ENCODE data around the gene BAIAP2L2.

BAIAP2L2 gene

DNA sequence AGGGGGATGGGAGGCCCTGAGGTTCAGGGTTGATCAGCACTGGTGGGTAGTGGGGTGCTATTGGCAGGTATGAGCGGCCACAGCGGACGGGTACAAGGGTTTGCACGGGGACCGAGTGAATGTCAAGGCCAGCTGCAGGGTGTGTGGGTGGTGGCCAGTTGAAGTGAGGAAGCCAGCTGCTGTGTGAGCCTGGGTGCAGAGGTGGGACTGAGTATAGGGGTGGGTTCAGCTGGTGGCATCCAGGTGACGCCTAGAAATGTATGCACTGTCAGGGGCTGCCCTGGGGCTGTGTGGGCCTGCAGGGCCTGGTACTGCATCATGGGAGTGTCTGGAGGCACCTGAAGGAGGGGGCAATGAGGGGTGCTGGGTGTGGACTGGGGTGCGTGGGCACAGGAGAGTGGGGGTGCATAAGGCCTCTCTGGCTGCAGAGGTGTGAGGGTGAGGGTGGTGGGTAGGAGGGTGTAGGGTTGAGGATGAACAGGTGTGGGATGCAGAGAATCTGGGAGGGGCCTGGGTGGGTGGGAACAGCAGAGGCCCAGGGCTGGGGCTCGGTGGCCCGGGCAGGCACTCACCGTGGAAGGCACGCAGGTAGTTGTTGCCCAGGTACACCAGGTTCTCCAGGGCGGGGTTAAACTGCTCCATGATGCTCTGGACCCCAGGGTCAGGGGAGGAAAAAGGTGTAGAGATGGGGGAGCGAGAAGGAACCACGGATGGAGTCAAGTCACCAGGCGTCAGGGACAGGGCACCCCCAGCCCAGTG lies 1.7 kb downstream of the BAIAP2L2 start:
- DNase-seq (ENCODE audit: extremely low read depth in 1 of 2, low read depth in 1 of 2), result no peak

DNA sequence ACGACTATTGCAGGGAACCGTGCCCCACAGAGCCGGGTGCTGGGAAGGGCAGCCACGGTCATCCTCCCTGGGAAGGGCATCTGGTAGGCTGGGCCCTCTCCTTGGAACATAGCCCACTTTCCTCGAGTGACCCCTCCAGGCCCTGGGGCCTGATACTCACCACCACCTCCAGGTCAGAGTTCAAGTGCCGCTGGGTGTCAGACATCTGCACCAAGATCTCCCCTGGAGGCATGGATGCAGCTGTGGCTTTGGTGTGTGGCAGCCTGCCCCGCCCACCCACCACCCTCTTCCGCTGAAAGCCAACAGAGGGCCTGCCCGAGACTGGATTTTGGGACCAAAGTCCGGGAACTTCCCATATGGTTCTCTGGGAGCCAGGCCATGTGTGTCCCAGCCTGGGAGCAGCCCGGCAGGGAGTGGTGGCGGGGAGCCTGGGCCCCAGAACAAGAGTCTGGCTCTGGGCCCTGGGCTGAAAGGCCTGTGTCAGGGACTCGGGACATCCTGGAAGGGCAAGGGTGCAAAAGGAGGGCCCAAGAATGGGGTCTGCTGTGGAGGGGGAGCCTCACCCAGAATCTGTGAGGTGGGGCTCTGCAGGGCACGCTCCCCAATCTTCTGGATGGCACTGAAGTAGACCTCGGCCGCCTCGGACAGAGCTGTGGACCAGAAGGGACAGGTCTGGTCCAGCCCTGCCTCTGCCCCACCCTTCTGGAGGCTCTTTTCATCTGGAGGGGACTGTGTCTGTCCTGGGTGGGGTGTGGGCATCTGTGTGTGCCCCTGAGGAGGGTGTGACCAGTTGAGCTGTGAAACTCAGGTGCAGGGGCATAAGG lies 2.6 kb downstream of the BAIAP2L2 start:
- no peak for DNase-seq (ENCODE audit: extremely low read depth in 1 of 2, low read depth in 1 of 2)

- DNase-seq (ENCODE audit: extremely low read depth in 1 of 2, low read depth in 1 of 2), result no peak
Observed at GRCh38 chr22:38106814-38107578, 3.5 kb downstream of the BAIAP2L2 start.

GRCh38 chr22:38104084-38104483 lies 6.4 kb downstream of the BAIAP2L2 start:
- DNase-seq (ENCODE audit: extremely low read depth in 1 of 2, low read depth in 1 of 2), result no peak

GRCh38 chr22:38103641-38104040 lies 6.8 kb downstream of the BAIAP2L2 start:
- no peak for DNase-seq (ENCODE audit: extremely low read depth in 1 of 2, low read depth in 1 of 2)

DNA sequence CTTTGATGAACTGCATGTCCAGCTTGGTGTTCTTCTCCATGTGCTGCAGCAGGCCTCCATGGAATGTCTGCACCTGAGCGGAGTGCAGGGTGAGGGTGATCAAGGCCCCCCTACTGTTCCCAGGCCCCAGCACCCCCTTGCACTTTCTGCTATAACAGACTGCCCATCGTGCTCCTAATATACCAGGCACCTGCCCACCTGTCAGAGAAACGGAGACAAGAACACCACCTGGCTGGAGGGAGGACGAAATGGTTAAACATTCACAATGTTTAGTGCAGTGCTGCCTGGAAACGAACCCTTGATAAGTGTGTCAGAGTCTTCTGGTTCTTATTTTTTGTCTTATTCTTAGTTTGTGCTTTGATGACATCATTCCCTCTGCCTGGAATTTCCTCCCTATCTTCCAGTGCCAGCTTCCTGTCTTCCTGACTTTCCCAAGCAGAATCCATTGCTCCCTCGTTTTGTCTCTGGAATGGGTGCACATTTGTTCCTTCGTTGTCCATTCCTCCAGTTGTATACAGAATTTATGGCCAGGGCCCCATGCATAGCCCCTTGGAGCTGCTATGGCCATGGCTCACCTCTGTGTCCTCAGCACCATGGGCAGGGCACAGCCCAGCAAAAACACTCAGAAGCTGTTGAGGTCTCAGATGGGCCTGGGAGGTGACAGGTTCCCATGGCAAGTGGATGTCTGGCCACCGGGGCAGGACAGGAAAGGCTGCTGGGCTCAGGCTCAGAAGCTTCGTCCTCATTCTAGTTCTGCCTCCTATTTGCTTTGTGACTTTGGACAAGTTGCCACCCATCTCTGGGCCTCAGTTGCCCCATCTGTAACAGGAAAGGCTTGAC lies 11.9 kb downstream of the BAIAP2L2 start:
- no peak for DNase-seq (ENCODE audit: extremely low read depth in 1 of 2, low read depth in 1 of 2)

DNA sequence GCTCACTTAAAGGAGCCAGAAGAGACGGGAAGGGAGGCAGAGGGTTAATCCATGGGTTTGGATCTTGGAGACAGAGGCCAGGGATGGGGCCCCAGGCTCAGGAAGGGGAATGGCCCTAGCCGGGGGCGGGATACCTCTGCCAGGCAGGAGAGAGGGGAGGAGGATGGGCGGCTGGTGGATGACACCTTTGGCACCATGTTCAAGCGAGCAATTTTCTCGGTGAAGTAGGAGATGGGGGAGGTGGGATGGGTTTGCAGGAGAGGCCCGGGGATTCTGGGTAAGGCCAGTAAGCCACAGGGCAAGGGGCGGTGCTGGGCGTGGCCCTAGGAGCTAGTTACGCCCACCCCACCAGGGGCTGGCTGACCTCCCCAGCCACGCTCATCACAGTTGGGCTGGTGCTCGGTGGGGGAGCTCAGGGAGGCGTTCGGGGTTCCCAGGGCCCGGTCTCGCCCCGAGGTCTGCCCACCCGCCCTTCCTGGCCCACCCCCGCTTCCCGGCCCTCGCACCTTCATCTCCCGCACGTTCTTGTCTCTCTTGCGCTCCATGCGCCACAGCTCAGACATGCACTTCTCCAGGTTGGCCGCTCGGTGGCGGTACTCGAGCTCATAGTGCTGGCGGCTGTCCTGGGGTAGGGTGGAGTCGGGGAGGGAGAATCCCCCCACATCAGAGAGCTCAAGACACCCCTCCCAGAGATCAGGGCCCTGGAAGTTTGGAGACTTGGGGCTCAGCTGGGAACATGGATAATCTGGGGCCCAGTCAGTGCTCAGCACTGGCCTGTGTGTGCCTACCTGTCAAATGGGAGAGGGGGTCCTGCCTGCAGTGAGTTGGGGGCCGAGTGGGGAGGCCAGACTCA lies 12.7 kb downstream of the BAIAP2L2 start:
- no peak for DNase-seq (ENCODE audit: extremely low read depth in 1 of 2, low read depth in 1 of 2)

GRCh38 chr22:38097058-38097457 lies 13.4 kb downstream of the BAIAP2L2 start:
- DNase-seq (ENCODE audit: extremely low read depth in 1 of 2, low read depth in 1 of 2), result no peak

DNA sequence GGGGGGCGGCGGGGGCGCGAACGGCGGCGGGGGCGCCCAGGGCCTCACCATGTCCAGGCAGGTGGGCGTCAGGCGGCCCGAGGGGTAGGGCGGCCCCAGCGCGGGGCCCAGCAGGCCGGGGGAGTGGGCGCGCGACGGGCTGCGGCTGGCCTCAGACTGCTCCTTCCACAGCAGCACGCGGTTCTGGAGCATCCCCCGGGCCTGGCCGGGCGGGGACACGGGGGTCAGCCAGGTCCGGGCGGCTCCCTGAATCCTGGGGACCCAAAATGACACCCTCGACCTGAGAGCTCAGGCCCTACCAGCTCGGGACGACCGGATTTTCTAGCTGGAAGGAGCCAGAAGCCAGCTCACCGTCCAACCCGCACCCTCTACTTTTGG lies 21.0 kb downstream of the BAIAP2L2 start:
- no peak for DNase-seq (ENCODE audit: extremely low read depth in 1 of 2, low read depth in 1 of 2)

DNA sequence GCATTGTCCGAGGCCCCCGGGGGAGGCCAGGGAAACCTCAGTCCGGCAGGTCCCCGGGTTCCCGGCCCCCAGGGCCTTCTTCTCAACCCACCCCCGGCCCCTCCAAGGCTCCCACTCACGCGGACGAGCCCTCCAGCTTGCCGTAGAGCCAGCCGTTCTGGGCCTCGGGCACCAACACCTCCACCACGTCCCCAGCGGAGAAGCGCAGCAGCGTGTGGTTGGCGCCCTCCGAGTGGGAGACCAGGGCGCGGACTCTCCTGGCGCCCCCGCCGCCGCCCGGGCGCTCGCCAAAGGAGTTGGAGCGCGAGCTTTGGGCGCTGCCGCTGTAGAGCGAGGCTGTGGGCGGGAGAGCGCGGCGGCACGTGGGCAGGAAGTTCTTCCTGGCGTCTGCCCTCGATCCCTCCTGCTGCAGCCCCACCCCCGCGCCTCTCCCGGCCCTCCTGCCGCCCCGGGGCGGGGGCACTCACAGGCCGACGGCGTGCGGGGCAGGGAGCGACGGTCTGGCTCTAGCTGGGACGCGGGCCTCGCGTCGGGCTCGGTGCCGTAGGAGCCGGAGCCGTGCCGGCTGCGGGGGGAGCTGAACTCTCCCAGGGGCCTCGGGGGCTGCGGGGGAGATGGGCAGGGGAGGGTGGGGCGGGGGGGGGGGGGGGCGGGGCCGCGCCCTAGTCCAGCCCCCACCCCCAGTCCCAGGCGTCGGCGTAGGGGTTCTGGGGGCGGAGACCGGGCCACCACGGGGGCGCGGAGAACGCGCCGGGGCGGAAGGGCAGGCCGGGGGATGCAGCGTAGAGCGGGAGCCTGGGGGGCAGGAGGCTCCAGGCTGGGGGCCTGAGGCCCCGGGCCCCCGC lies 21.6 kb downstream of the BAIAP2L2 start:
- DNase-seq (ENCODE audit: extremely low read depth in 1 of 2, low read depth in 1 of 2), result no peak

DNA sequence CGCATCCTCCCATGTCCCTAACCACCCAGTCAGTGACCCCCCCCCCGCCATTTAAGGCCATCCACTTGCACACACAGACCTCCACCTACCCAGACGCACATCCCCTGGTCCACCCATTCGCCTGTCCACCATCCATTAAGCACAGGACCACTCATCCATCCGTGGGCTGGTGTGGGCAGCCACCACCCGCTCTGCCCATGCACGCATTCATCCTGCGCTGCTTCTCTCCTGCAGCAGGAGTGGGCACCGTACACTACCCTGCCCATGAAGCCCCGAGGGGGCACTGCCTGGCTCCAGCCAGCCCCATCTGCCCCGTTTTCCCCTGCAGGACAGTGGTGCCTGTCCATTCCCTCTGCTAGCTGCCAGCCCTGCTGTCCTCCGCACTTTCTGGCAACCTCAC lies 22.6 kb downstream of the BAIAP2L2 start:
- DNase-seq (ENCODE audit: extremely low read depth in 1 of 2, low read depth in 1 of 2), result no peak

GRCh38 chr22:38086942-38087341 lies 23.5 kb downstream of the BAIAP2L2 start:
- DNase-seq (ENCODE audit: extremely low read depth in 1 of 2, low read depth in 1 of 2), result no peak

GRCh38 chr22:38086001-38086845 lies 24.3 kb downstream of the BAIAP2L2 start:
- no peak for DNase-seq (ENCODE audit: extremely low read depth in 1 of 2, low read depth in 1 of 2)

DNA sequence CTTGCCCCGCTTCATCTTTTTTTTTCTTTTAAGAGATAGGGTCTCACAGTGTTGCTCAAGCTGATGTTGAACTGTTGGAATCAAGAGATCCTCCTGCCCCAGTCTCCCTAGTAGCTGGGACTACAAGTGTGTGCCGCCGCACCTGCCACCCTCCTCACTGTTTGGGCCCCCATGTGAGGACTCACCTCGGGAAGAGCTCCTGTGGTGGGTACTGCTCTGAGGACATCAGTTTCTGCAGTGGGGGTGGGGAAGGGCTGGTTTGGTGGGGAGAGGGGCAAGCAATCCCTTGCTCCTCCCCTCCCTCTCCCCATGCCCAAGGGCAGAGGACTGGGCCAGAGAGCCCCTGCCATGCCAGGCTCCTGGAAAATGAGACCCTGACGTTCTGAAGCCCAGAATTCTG lies 25.0 kb downstream of the BAIAP2L2 start:
- DNase-seq (ENCODE audit: extremely low read depth in 1 of 2, low read depth in 1 of 2), result no peak

GRCh38 chr22:38085056-38085455 lies 25.4 kb downstream of the BAIAP2L2 start:
- no peak for DNase-seq (ENCODE audit: extremely low read depth in 1 of 2, low read depth in 1 of 2)

DNA sequence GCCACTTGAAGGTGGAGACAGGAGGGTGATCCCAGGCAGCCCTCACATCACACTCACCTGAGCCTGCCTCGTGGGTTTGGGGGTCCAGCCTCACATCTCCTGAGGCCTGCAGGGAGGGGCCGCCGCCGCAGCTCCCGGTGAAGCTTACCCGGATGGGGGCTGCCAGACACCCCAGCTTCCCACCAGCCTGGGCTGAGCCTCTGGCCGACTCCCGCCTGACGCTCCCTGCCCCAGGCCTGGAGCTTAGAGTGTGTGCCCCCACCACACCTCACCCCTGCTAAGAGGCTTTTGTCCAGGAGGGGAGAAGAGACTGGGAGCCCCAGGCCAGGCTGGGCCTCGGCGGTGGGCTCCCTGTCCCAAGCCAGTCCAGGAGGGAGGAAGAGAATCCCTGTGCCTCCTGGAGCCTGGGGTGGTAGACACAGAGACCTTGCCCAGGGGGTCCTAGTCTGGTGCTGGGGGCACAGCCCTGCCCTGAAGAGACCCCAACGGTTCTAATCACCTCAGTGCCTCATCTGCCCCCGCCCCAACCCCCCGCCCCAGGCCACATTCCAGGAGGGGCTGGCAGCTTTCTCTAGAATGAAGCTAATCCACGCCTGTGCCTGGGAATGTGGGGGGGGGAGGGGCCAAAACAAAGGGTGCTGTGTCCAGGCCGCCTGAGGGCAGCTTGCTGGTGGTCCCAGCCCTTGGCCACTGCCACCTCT lies 26.4 kb downstream of the BAIAP2L2 start, which contains the start of gene SLC16A8:
TSS of gene SLC16A8 (minus strand) at position 254 of the 701 bp plus-strand sequence. CDS start 1,311 bp downstream, outside the sequence.
- no peak for DNase-seq (ENCODE audit: extremely low read depth in 1 of 2, low read depth in 1 of 2)

Measured in activated CD8-positive, alpha-beta memory T cell treated with anti-CD3 and anti-CD28 coated beads for 1 hour (primary cell).